HepG2 (cell line): ENCODE results near the gene PALM. TPM values are rescaled to one million over a fixed set of nuclear protein-coding genes. Genes with fewer than 3 reads are reported as not detected.

ENCODE experiments used
- GATAD2A ChIP-seq: IDR thresholded peaks from 2 replicates; pipeline ENCODE4 v1.6.1; 2016
- HES4 ChIP-seq: sonication (generic); formaldehyde crosslinking; IDR thresholded peaks from 2 replicates; pipeline ENCODE4 v1.9.0; 2021; ENCODE audit warnings: mild to moderate bottlenecking, missing genetic modification reagents, borderline replicate concordance
- HMG20B ChIP-seq: conservative IDR thresholded peaks from 2 replicates; pipeline ENCODE4 v1.6.1; 2016; ENCODE audit warnings: missing genetic modification reagents, missing compliant biosample characterization
- KDM1A ChIP-seq: IDR thresholded peaks from 2 replicates; pipeline ENCODE4 v1.6.1; 2016; ENCODE audit warnings: missing compliant biosample characterization
- NAIF1 ChIP-seq: sonication (generic); formaldehyde crosslinking; IDR thresholded peaks from 2 replicates; pipeline ENCODE4 v1.5.0; 2020; ENCODE audit warnings: mild to moderate bottlenecking, missing genetic modification reagents, borderline replicate concordance
- RBM39 ChIP-seq: fragments of 200-400 bp; formaldehyde crosslinking; IDR thresholded peaks from one replicate; pipeline ENCODE4 v1.6.1; 2018; ENCODE audit warnings: antibody characterized with exemption, mild to moderate bottlenecking, low read depth, low read length; ENCODE audit not compliant: poor library complexity, severe bottlenecking
- REL ChIP-seq: sonication (generic); formaldehyde crosslinking; conservative IDR thresholded peaks from 2 replicates; pipeline ENCODE4 v1.8.0; 2022; ENCODE audit warnings: mild to moderate bottlenecking, missing genetic modification reagents, moderate library complexity
- REPIN1 ChIP-seq: sonication (generic); formaldehyde crosslinking; IDR thresholded peaks from 2 replicates; pipeline ENCODE4 v1.8.0; 2022; ENCODE audit warnings: missing genetic modification reagents, low read depth, mild to moderate bottlenecking, borderline replicate concordance
- SKI ChIP-seq: fragments of 450-650 bp; IDR thresholded peaks from one replicate; pipeline ENCODE4 v1.6.1; 2018; ENCODE audit warnings: mild to moderate bottlenecking; ENCODE audit not compliant: partially characterized antibody
- XBP1 ChIP-seq: sonication (generic); formaldehyde crosslinking; IDR thresholded peaks from 2 replicates; pipeline ENCODE4 v1.5.0; 2020; ENCODE audit warnings: missing genetic modification reagents
- ZBTB7A ChIP-seq: sonication (generic); formaldehyde crosslinking; IDR thresholded peaks from 2 replicates; pipeline ENCODE4 v1.8.0; 2022; ENCODE audit warnings: mild to moderate bottlenecking, missing genetic modification reagents
- ZMYM3 ChIP-seq: sonication (generic); formaldehyde crosslinking; IDR thresholded peaks from 2 replicates; pipeline ENCODE4 v1.5.1; 2020; ENCODE audit warnings: mild to moderate bottlenecking, missing genetic modification reagents
- ZNF552 ChIP-seq: sonication (generic); formaldehyde crosslinking; IDR thresholded peaks from 2 replicates; pipeline ENCODE4 v1.9.0; 2022; ENCODE audit warnings: missing genetic modification reagents, mild to moderate bottlenecking, borderline replicate concordance
- polyA plus RNA-seq, 8 experiments: library from polyadenylated mRNA; depleted of rRNA in 3 of 8; stranded (reverse) in 7 of 8; unstranded in 1 of 8; fragments of >200 nt; fragmentation: Illumina TruSeq in 4 of 8; extraction: Trizol in 4 of 8; gene quantifications; 2 replicates each; pipeline versions ENCODE4 v1.2.1 to v1.2.3, GENCODE V29; 2011 to 2016; ENCODE audit warnings: low read depth in 4 of 8, missing spikeins in 1 of 8, mixed read lengths in 1 of 8; ENCODE audit not compliant: insufficient read depth in 1 of 8
- total RNA-seq, 5 experiments: library from RNA; depleted of rRNA; stranded (reverse); fragments of >200 nt; fragmentation: Illumina TruSeq; extraction: Trizol; gene quantifications; 2 replicates each; pipeline ENCODE4 v1.2.3, GENCODE V29; 2016; ENCODE audit warnings: low read depth in 1 of 5
- TF ChIP-seq, protein P1 (sequence below): IDR thresholded peaks from 2 replicates; pipeline ENCODE4 v1.6.1; 2012; ENCODE audit warnings: inconsistent platforms
- TF ChIP-seq, protein P2 (sequence below): sonication (generic); formaldehyde crosslinking; IDR thresholded peaks from 2 replicates; pipeline ENCODE4 v1.5.0; 2020; ENCODE audit warnings: mild to moderate bottlenecking, missing genetic modification reagents, moderate library complexity
- TF ChIP-seq, protein P3 (sequence below): IDR thresholded peaks from 2 replicates; pipeline ENCODE4 v1.6.1; 2016; ENCODE audit warnings: low read depth, borderline replicate concordance
- TF ChIP-seq, protein P4 (sequence below), 2 experiments: sonication (generic) in 1 of 2; formaldehyde crosslinking in 1 of 2; IDR thresholded peaks; 2 replicates each; pipeline versions ENCODE4 v1.4.0 to v1.6.1; 2018 to 2020; ENCODE audit warnings: missing genetic modification reagents in 2 of 2, borderline replicate concordance in 1 of 2, low read depth in 1 of 2, mild to moderate bottlenecking in 1 of 2, missing biosample characterization in 1 of 2
- TF ChIP-seq, protein P5 (sequence below): sonication (generic); formaldehyde crosslinking; IDR thresholded peaks from 2 replicates; pipeline ENCODE4 v1.5.1; 2020; ENCODE audit warnings: mild to moderate bottlenecking, missing genetic modification reagents, moderate library complexity
- TF ChIP-seq, protein P6 (sequence below): sonication (generic); formaldehyde crosslinking; IDR thresholded peaks from 2 replicates; pipeline ENCODE4 v1.8.0; 2022; ENCODE audit warnings: low read depth, missing genetic modification reagents

The PALM gene
- total and polyA plus RNA-seq, 2 of the 13 experiments (the other 11 are each of a cell fraction or from before 2014, with no cell fraction given), result 4.0 to 9.7 TPM

DNA sequence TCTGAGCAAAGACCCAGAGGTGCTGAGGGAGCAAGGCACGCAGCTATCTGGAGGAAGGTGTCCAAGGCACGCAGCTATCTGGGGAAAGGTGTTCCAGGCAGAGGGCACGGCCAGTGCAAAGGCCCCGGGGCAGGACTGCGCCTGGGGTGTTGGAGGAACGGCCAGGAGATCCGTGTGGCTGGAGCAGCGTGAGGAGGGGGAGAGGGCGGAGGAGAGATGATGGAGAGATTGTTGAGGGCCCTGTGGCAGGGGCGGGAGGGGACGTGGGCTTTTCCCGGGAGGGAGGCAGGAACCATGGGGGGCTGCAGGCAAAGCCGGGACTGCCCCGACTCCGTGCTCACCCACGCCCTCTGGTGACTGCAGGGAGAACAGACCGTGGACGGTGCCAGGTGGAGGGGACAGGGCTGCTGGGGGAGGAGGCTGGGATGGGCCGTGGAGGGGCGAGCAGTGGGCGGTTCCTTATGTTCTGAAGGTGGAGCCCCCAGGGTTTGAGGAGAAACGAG is 28.9 kb downstream of the PALM start (continued):
- TF ChIP-seq SKI (peak; percentile 10), XBP1 (no peak), ZMYM3 (CRISPR knock-in tag) (peak; percentile 99), REPIN1 (0 out of 2 replicates have a peak, but pooled peaks have one; percentile 35), RBM39 (peak; percentile 27), ZBTB7A (peak; percentile 61; the same call in 1 of the 2 replicates), HMG20B (CRISPR knock-in tag) (no peak), NAIF1 (CRISPR knock-in tag) (no peak), GATAD2A (peak; percentile 57; the same call in 1 of the 2 replicates), KDM1A (0 out of 2 replicates have a peak, but pooled peaks have one; percentile 51), ZNF552 (no peak), HES4 (CRISPR knock-in tag) (no peak), REL (CRISPR knock-in tag) (no peak)
- TF ChIP-seq, protein P1, sequence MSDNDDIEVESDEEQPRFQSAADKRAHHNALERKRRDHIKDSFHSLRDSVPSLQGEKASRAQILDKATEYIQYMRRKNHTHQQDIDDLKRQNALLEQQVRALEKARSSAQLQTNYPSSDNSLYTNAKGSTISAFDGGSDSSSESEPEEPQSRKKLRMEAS, result peak; percentile 14; the same call in 1 of the 2 replicates
- TF ChIP-seq, protein P2, sequence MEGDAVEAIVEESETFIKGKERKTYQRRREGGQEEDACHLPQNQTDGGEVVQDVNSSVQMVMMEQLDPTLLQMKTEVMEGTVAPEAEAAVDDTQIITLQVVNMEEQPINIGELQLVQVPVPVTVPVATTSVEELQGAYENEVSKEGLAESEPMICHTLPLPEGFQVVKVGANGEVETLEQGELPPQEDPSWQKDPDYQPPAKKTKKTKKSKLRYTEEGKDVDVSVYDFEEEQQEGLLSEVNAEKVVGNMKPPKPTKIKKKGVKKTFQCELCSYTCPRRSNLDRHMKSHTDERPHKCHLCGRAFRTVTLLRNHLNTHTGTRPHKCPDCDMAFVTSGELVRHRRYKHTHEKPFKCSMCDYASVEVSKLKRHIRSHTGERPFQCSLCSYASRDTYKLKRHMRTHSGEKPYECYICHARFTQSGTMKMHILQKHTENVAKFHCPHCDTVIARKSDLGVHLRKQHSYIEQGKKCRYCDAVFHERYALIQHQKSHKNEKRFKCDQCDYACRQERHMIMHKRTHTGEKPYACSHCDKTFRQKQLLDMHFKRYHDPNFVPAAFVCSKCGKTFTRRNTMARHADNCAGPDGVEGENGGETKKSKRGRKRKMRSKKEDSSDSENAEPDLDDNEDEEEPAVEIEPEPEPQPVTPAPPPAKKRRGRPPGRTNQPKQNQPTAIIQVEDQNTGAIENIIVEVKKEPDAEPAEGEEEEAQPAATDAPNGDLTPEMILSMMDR (CRISPR knock-in tag), result peak; percentile 90
- TF ChIP-seq, protein P3, sequence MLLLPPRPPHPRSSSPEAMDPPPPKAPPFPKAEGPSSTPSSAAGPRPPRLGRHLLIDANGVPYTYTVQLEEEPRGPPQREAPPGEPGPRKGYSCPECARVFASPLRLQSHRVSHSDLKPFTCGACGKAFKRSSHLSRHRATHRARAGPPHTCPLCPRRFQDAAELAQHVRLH (CRISPR knock-in tag), result 0 out of 2 replicates have a peak, but pooled peaks have one; percentile 16
- TF ChIP-seq, protein P4, sequence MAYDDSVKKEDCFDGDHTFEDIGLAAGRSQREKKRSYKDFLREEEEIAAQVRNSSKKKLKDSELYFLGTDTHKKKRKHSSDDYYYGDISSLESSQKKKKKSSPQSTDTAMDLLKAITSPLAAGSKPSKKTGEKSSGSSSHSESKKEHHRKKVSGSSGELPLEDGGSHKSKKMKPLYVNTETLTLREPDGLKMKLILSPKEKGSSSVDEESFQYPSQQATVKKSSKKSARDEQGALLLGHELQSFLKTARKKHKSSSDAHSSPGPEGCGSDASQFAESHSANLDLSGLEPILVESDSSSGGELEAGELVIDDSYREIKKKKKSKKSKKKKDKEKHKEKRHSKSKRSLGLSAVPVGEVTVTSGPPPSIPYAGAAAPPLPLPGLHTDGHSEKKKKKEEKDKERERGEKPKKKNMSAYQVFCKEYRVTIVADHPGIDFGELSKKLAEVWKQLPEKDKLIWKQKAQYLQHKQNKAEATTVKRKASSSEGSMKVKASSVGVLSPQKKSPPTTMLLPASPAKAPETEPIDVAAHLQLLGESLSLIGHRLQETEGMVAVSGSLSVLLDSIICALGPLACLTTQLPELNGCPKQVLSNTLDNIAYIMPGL (CRISPR knock-in tag; IDR thresholded peaks at IDR 0.05; ENCODE audit: borderline replicate concordance in 1 of 2, low read depth in 1 of 2), result 0 out of 4 replicates have a peak, but pooled peaks have one; percentile 14 to 34
- TF ChIP-seq, protein P5, sequence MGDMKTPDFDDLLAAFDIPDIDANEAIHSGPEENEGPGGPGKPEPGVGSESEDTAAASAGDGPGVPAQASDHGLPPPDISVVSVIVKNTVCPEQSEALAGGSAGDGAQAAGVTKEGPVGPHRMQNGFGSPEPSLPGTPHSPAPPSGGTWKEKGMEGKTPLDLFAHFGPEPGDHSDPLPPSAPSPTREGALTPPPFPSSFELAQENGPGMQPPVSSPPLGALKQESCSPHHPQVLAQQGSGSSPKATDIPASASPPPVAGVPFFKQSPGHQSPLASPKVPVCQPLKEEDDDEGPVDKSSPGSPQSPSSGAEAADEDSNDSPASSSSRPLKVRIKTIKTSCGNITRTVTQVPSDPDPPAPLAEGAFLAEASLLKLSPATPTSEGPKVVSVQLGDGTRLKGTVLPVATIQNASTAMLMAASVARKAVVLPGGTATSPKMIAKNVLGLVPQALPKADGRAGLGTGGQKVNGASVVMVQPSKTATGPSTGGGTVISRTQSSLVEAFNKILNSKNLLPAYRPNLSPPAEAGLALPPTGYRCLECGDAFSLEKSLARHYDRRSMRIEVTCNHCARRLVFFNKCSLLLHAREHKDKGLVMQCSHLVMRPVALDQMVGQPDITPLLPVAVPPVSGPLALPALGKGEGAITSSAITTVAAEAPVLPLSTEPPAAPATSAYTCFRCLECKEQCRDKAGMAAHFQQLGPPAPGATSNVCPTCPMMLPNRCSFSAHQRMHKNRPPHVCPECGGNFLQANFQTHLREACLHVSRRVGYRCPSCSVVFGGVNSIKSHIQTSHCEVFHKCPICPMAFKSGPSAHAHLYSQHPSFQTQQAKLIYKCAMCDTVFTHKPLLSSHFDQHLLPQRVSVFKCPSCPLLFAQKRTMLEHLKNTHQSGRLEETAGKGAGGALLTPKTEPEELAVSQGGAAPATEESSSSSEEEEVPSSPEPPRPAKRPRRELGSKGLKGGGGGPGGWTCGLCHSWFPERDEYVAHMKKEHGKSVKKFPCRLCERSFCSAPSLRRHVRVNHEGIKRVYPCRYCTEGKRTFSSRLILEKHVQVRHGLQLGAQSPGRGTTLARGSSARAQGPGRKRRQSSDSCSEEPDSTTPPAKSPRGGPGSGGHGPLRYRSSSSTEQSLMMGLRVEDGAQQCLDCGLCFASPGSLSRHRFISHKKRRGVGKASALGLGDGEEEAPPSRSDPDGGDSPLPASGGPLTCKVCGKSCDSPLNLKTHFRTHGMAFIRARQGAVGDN (CRISPR knock-in tag), result peak; percentile 32; the same call in 1 of the 2 replicates
- TF ChIP-seq, protein P6, sequence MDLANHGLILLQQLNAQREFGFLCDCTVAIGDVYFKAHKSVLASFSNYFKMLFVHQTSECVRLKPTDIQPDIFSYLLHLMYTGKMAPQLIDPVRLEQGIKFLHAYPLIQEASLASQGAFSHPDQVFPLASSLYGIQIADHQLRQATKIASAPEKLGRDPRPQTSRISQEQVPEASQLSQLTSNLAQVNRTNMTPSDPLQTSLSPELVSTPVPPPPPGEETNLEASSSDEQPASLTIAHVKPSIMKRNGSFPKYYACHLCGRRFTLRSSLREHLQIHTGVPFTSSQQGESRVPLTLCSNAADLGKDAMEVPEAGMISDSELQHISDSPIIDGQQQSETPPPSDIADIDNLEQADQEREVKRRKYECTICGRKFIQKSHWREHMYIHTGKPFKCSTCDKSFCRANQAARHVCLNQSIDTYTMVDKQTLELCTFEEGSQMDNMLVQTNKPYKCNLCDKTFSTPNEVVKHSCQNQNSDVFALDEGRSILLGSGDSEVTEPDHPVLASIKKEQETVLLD, result no peak
